Transverse colon (tissue), 3 donors: ENCODE data around the gene ZNF280B.

Experiments
- CTCF ChIP-seq, 5 experiments: fragments of 200-600 bp in 3 of 5; fragments of 450-650 bp in 2 of 5; sonication (generic) in 3 of 5; IDR thresholded peaks; 1 replicate in 2 of 5; 2 replicates in 3 of 5; pipeline ENCODE4 v1.5.1; 2016 to 2017; ENCODE audit warnings: antibody characterized with exemption in 5 of 5, inconsistent platforms in 3 of 5, mild to moderate bottlenecking in 2 of 5, moderate library complexity in 1 of 5
- EP300 ChIP-seq: sonication (generic); formaldehyde crosslinking; IDR thresholded peaks from one replicate; pipeline ENCODE4 v1.6.1; 2017; ENCODE audit warnings: antibody characterized with exemption, low read depth

GRCh38 chr22:22446517-22446916, 62.0 kb downstream of the ZNF280B start:
- TF ChIP-seq CTCF (IDR thresholded peaks at IDR 0.05), result no peak
- no peak for TF ChIP-seq EP300
